ENCODE measurements around the gene FRMD4B.
A peak's percentile ranks its signal among the peaks of the same experiment; 100 is the strongest.

Gene FRMD4B

GRCh38 chr3:69359339-69359893 lies 26.5 kb downstream of the FRMD4B start:
- peaks cover 27% of the 10 kb centered on the region for H3K4me1 Mint-ChIP-seq
- H3K27me3 Mint-ChIP-seq (ENCODE audit: low read depth), result no peaks in the 10 kb centered on the region
- H3K9me3 Mint-ChIP-seq, result no peaks in the 10 kb centered on the region
- no peak overlapping the region for H3K27ac Mint-ChIP-seq
- no peak for TF ChIP-seq CTCF (IDR thresholded peaks at IDR 0.05; ENCODE audit: unreplicated experiment in 3 of 3)
- no peak overlapping the region for H3K4me3 Mint-ChIP-seq
- H3K36me3 Mint-ChIP-seq (ENCODE audit: low read depth), result no peaks in the 10 kb centered on the region

- H3K27ac Mint-ChIP-seq, result peak overlapping the region; percentile 10 to 49 (median 29)
- H3K36me3 Mint-ChIP-seq (ENCODE audit: low read depth), result no peaks in the 10 kb centered on the region
- no peaks in the 10 kb centered on the region for H3K27me3 Mint-ChIP-seq (ENCODE audit: low read depth)
- TF ChIP-seq CTCF (IDR thresholded peaks at IDR 0.05; ENCODE audit: unreplicated experiment in 3 of 3), result no peak
- H3K4me1 Mint-ChIP-seq, result peaks cover 29% of the 10 kb centered on the region
- H3K9me3 Mint-ChIP-seq, result no peaks in the 10 kb centered on the region
- H3K4me3 Mint-ChIP-seq, result no peak overlapping the region
Observed at GRCh38 chr3:69357196-69357595, 28.7 kb downstream of the FRMD4B start.

GRCh38 chr3:69354948-69355347 lies 30.9 kb downstream of the FRMD4B start:
- Mint-ChIP-seq H3K4me1 (peaks cover 20% of the 10 kb centered on the region), H3K27ac (no peak overlapping the region), H3K36me3 (ENCODE audit: low read depth) (no peaks in the 10 kb centered on the region), H3K9me3 (peaks cover 3% of the 10 kb centered on the region), H3K4me3 (no peak overlapping the region), H3K27me3 (ENCODE audit: low read depth) (no peaks in the 10 kb centered on the region)
- TF ChIP-seq CTCF (IDR thresholded peaks at IDR 0.05; ENCODE audit: unreplicated experiment in 3 of 3), result no peak

- Mint-ChIP-seq H3K27me3 (ENCODE audit: low read depth) (no peaks in the 10 kb centered on the region), H3K27ac (peak overlapping the region in 1 of 3 experiments; percentile 9), H3K4me3 (peak overlapping the region in 2 of 3 experiments; percentile 22 to 32), H3K36me3 (ENCODE audit: low read depth) (no peaks in the 10 kb centered on the region), H3K9me3 (peaks cover 3% of the 10 kb centered on the region), H3K4me1 (peaks cover 20% of the 10 kb centered on the region)
- TF ChIP-seq CTCF (IDR thresholded peaks at IDR 0.05; ENCODE audit: unreplicated experiment in 3 of 3), result no peak
Observed at GRCh38 chr3:69353503-69353902, 32.4 kb downstream of the FRMD4B start.

GRCh38 chr3:69353088-69353478 lies 32.8 kb downstream of the FRMD4B start:
- H3K9me3 Mint-ChIP-seq, result peaks cover 3% of the 10 kb centered on the region
- H3K4me1 Mint-ChIP-seq, result peaks cover 20% of the 10 kb centered on the region
- no peaks in the 10 kb centered on the region for H3K27me3 Mint-ChIP-seq (ENCODE audit: low read depth)
- TF ChIP-seq CTCF (IDR thresholded peaks at IDR 0.05; ENCODE audit: unreplicated experiment in 3 of 3), result no peak
- H3K36me3 Mint-ChIP-seq (ENCODE audit: low read depth), result no peaks in the 10 kb centered on the region
- H3K4me3 Mint-ChIP-seq, result peak overlapping the region in 2 of 3 experiments; percentile 22 to 32
- peak overlapping the region in 1 of 3 experiments; percentile 9 for H3K27ac Mint-ChIP-seq
